H1 (cell line): ENCODE data around the gene TMEM174. TPM values are rescaled to one million over a fixed set of nuclear protein-coding genes. Genes with fewer than 3 reads are reported as not detected.

Experiments used
- CTCF ChIA-PET: fragments of 300-600 bp; sonication (Branson Sonifier 250); formaldehyde crosslinking; loops from one replicate; lab custom pipeline; 2021; ENCODE audit not compliant: partially characterized antibody; lab: Charles Lee
- POLR2A ChIA-PET: fragments of 300-600 bp; sonication (Branson Sonifier 250); formaldehyde crosslinking; loops from one replicate; lab custom pipeline; 2021; ENCODE audit warnings: inconsistent platforms; ENCODE audit not compliant: partially characterized antibody; lab: Charles Lee
- DNase-seq, 2 experiments: peaks; one replicate each; pipeline versions ENCODE4 v3.0.0 to v3.0.0-alpha.2; 2010 to 2022; ENCODE audit warnings: low spot score in 2 of 2, low read depth in 1 of 2, mixed read lengths in 1 of 2
- FAIRE-seq: peaks from 2 replicates; lab custom pipeline; 2011; peaks lifted over from hg19 to GRCh38; lab: Jason Lieb, UNC
- H2AFZ ChIP-seq: 2 replicates; pipeline ENCODE4 v1.8.1; 2012; ENCODE audit warnings: low read length, inconsistent platforms
- H2AK5ac ChIP-seq: 2 replicates; pipeline ENCODE4 v1.6.1; 2013; ENCODE audit warnings: low read depth, low read length
- H2BK120ac ChIP-seq: replicated peaks from 2 replicates; pipeline ENCODE3; 2013; ENCODE audit warnings: low read depth, low read length, inconsistent platforms
- H2BK12ac ChIP-seq: 2 replicates; pipeline ENCODE4 v1.6.1; 2013; ENCODE audit warnings: low read depth, low read length
- H2BK15ac ChIP-seq: 2 replicates; pipeline ENCODE4 v1.6.1; 2013; ENCODE audit warnings: low read length
- H2BK20ac ChIP-seq: 2 replicates; pipeline ENCODE4 v1.6.1; 2013; ENCODE audit warnings: low read length
- H2BK5ac ChIP-seq: 2 replicates; pipeline ENCODE4 v1.6.1; 2013; ENCODE audit warnings: low read depth, low read length
- H3K14ac ChIP-seq: 2 replicates; pipeline ENCODE4 v1.6.1; 2013; ENCODE audit warnings: inconsistent platforms; ENCODE audit not compliant: insufficient read length
- H3K18ac ChIP-seq: 2 replicates; pipeline ENCODE4 v1.6.1; 2013; ENCODE audit warnings: low read length; ENCODE audit errors: extremely low read depth
- H3K23ac ChIP-seq: 2 replicates; pipeline ENCODE4 v1.6.1; 2013; ENCODE audit warnings: inconsistent platforms; ENCODE audit not compliant: insufficient read length
- H3K23me2 ChIP-seq: 2 replicates; pipeline ENCODE4 v1.6.1; 2013; ENCODE audit warnings: low read depth, low read length
- H3K27ac ChIP-seq: 2 replicates; pipeline ENCODE4 v1.6.1; 2011; ENCODE audit warnings: low read depth, low read length, inconsistent platforms
- H3K27me3 ChIP-seq, 4 experiments: replicated peaks in 1 of 4; 1 replicate in 1 of 4; 2 replicates in 3 of 4; pipeline versions ENCODE4 v1.6.1 to v1.8.1; 2011 to 2013; ENCODE audit warnings: low read length in 3 of 4, mild to moderate bottlenecking in 3 of 4, inconsistent platforms in 2 of 4, mixed read lengths in 2 of 4, moderate library complexity in 1 of 4; ENCODE audit not compliant: control insufficient read depth in 3 of 4, insufficient read depth in 3 of 4; ENCODE audit errors: extremely low read depth in 1 of 4
- H3K36me3 ChIP-seq, 4 experiments: 2 replicates each; pipeline versions ENCODE4 v1.6.1 to v1.8.1; 2011 to 2013; ENCODE audit warnings: mild to moderate bottlenecking in 4 of 4, low read length in 3 of 4, moderate library complexity in 2 of 4, control low read depth in 1 of 4, inconsistent platforms in 1 of 4; ENCODE audit not compliant: insufficient read depth in 4 of 4, control insufficient read depth in 2 of 4
- H3K4ac ChIP-seq: replicated peaks from 2 replicates; pipeline ENCODE3; 2013; ENCODE audit warnings: low read length, low read depth, mixed read lengths, inconsistent platforms; ENCODE audit not compliant: insufficient read length
- H3K4me1 ChIP-seq, 4 experiments: replicated peaks in 1 of 4; 1 replicate in 1 of 4; 2 replicates in 3 of 4; pipeline versions ENCODE4 v1.6.1 to v1.8.1; 2011 to 2013; ENCODE audit warnings: low read length in 3 of 4, inconsistent platforms in 2 of 4, mixed read lengths in 1 of 4; ENCODE audit not compliant: insufficient read depth in 4 of 4, control insufficient read depth in 3 of 4
- H3K4me2 ChIP-seq, 2 experiments: 2 replicates each; pipeline versions ENCODE4 v1.6.1 to v1.8.1; 2011 to 2013; ENCODE audit warnings: low read depth in 2 of 2, low read length in 2 of 2, control low read depth in 1 of 2, inconsistent platforms in 1 of 2, mild to moderate bottlenecking in 1 of 2; ENCODE audit not compliant: insufficient read depth in 1 of 2
- H3K4me3 ChIP-seq, 4 experiments: fragments of 200-600, 300-600 bp in 1 of 4; sonication (generic), shearing (Covaris generic), sonication (Bioruptor Twin) in 1 of 4; 2 replicates each; pipeline versions ENCODE4 v1.5.1 to v1.8.1; 2011 to 2016; ENCODE audit warnings: low read length in 4 of 4, low read depth in 3 of 4, control low read depth in 2 of 4, inconsistent platforms in 2 of 4, mild to moderate bottlenecking in 2 of 4, mixed read lengths in 1 of 4, moderate library complexity in 1 of 4; ENCODE audit not compliant: insufficient read depth in 2 of 4; ENCODE audit errors: extremely low read depth in 1 of 4
- H3K56ac ChIP-seq: replicated peaks from 2 replicates; pipeline ENCODE3; 2013; ENCODE audit warnings: low read depth, mild to moderate bottlenecking, mixed read lengths, low read length, inconsistent platforms; ENCODE audit not compliant: insufficient read length
- H3K79me1 ChIP-seq: 2 replicates; pipeline ENCODE4 v1.6.1; 2013; ENCODE audit warnings: low read depth, low read length, control low read depth
- H3K79me2 ChIP-seq, 2 experiments: 2 replicates each; pipeline versions ENCODE4 v1.6.1 to v1.8.1; 2012 to 2013; ENCODE audit warnings: low read length in 2 of 2, mild to moderate bottlenecking in 2 of 2, inconsistent platforms in 1 of 2; ENCODE audit not compliant: insufficient read depth in 2 of 2, control insufficient read depth in 1 of 2
- H3K9ac ChIP-seq, 4 experiments: replicated peaks in 1 of 4; 1 replicate in 1 of 4; 2 replicates in 3 of 4; pipeline versions ENCODE4 v1.6.1 to v1.8.1; 2011 to 2013; ENCODE audit warnings: low read depth in 3 of 4, low read length in 3 of 4, control low read depth in 2 of 4, mild to moderate bottlenecking in 2 of 4, moderate library complexity in 2 of 4, inconsistent platforms in 1 of 4; ENCODE audit errors: extremely low read depth in 1 of 4
- H3K9me3 ChIP-seq, 2 experiments: 2 replicates each; pipeline versions ENCODE4 v1.6.1 to v1.8.1; 2012 to 2013; ENCODE audit warnings: mild to moderate bottlenecking in 2 of 2, moderate library complexity in 2 of 2, control low read depth in 1 of 2, inconsistent platforms in 1 of 2, low read depth in 1 of 2, low read length in 1 of 2, mixed read lengths in 1 of 2; ENCODE audit not compliant: insufficient read depth in 2 of 2
- H4K20me1 ChIP-seq, 2 experiments: replicated peaks in 1 of 2; 2 replicates each; pipeline versions ENCODE3 to v1.8.1; 2011 to 2013; ENCODE audit warnings: inconsistent platforms in 2 of 2, low read length in 2 of 2, mild to moderate bottlenecking in 1 of 2; ENCODE audit not compliant: insufficient read depth in 2 of 2, control insufficient read depth in 1 of 2
- H4K5ac ChIP-seq: 2 replicates; pipeline ENCODE4 v1.6.1; 2013; ENCODE audit warnings: low read length, low read depth, mixed read lengths, inconsistent platforms; ENCODE audit not compliant: insufficient read length
- H4K8ac ChIP-seq: 2 replicates; pipeline ENCODE4 v1.8.0; 2013; ENCODE audit warnings: mild to moderate bottlenecking, moderate library complexity, low read length, inconsistent platforms; ENCODE audit not compliant: insufficient read depth; ENCODE audit errors: extremely low read depth
- H4K91ac ChIP-seq: replicated peaks from 2 replicates; pipeline ENCODE3; 2013; ENCODE audit warnings: low read length, mixed read lengths, inconsistent platforms; ENCODE audit not compliant: insufficient read length
- BCL11A ChIP-seq, 2 experiments: IDR thresholded peaks; one replicate each; pipeline ENCODE4 v1.6.1; 2011; ENCODE audit warnings: low read depth in 2 of 2, low read length in 2 of 2, mild to moderate bottlenecking in 2 of 2
- EGR1 ChIP-seq: IDR thresholded peaks from 2 replicates; pipeline ENCODE4 v1.6.1; 2011; ENCODE audit warnings: low read depth, low read length, borderline replicate concordance
- JUN ChIP-seq: IDR thresholded peaks from 2 replicates; pipeline ENCODE4 v1.6.1; 2011; ENCODE audit warnings: low read depth, mild to moderate bottlenecking, improper control_type of control experiment, low read length
- MAX ChIP-seq: IDR thresholded peaks from 2 replicates; pipeline ENCODE4 v1.6.1; 2012; ENCODE audit warnings: inconsistent platforms
- POLR2AphosphoS5 ChIP-seq: IDR thresholded peaks from 2 replicates; pipeline ENCODE4 v1.6.1; 2011; ENCODE audit warnings: low read depth, low read length
- RXRA ChIP-seq: IDR thresholded peaks from 2 replicates; pipeline ENCODE4 v1.6.1; 2011; ENCODE audit warnings: low read depth, mild to moderate bottlenecking, low read length, moderate library complexity; ENCODE audit not compliant: insufficient read depth
- TAF7 ChIP-seq: optimal IDR thresholded peaks from 2 replicates; pipeline ENCODE3; 2011; ENCODE audit warnings: low read depth, mild to moderate bottlenecking, inconsistent platforms, low read length, moderate library complexity, borderline replicate concordance
- YY1 ChIP-seq: IDR thresholded peaks from 2 replicates; pipeline ENCODE4 v1.6.1; 2011; ENCODE audit warnings: low read depth, mild to moderate bottlenecking, low read length
- ZNF274 ChIP-seq: IDR thresholded peaks from 2 replicates; pipeline ENCODE4 v1.7.0; 2012; ENCODE audit warnings: low read length, borderline replicate concordance; ENCODE audit errors: extremely low read depth
- WGBS, 2 experiments: shearing (Covaris generic) in 1 of 2; methylation state at CpG; one replicate each; pipeline versions ENCODE4 v1.1.6 to v1.1.7; 2013 to 2015; ENCODE audit warnings: low lambda C conversion rate in 2 of 2, mixed read lengths in 2 of 2, inconsistent platforms in 1 of 2, low coverage in 1 of 2, missing lambda C conversion rate in 1 of 2; ENCODE audit not compliant: insufficient replicate concordance in 2 of 2, insufficient coverage in 1 of 2, insufficient read length in 1 of 2; ENCODE audit errors: extremely low coverage in 1 of 2, missing lambda C conversion rate in 1 of 2; 5-methylcytosine and 5-hydroxymethylcytosine counted together
- polyA plus RNA-seq, 7 experiments: library from polyadenylated mRNA; depleted of rRNA in 3 of 7; stranded (reverse) in 5 of 7; unstranded in 2 of 7; fragments of >200 nt in 5 of 7; fragments of 200-250 nt in 2 of 7; gene quantifications; 1 replicate in 5 of 7; 2 replicates in 1 of 7; 4 replicates in 1 of 7; pipeline versions ENCODE4 v1.2.1 to v1.2.3, GENCODE V29; 2011 to 2013; ENCODE audit warnings: missing spikeins in 2 of 7, mixed read lengths in 2 of 7
- total RNA-seq: library from RNA; stranded (reverse); fragmentation: NEBNext Ultra II Directional; extraction: Animal tissue kit (Norgen Biotek cat#: 25700); gene quantifications from 2 replicates; pipeline ENCODE4 v1.2.1, GENCODE V29; 2021

Gene TMEM174
- total and polyA plus RNA-seq, 2 of the 8 experiments (the other 6 are each of a cell fraction or from before 2014, with no cell fraction given), result not detected

GRCh38 chr5:73197637-73198257 is 24.8 kb downstream of the TMEM174 start:
- H2BK120ac ChIP-seq, result no peak overlapping the region
- H3K27me3 ChIP-seq, result peaks cover 0 to 8% (median 5%) of the 10 kb centered on the region in 4 experiments; a peak in 3 of 7 replicates
- no peak for DNase-seq
- ChIA-PET CTCF (interaction anchor here (0.9 to 2.0 kb wide), 3 partner anchors 27 to 253 kb away, joined by 3 to 4 read pairs (median 3); no protein-coding TSS in a partner anchor), POLR2A (no interaction called here)
- no peak overlapping the region for H3K9ac ChIP-seq
- 89% methylated on average over 8 of the region's 8 CpGs; no CpG with 5 or more reads in 1 of the 2 experiments for WGBS, 2 experiments
- no peak overlapping the region for H2AFZ ChIP-seq
- H3K4ac ChIP-seq, result no peak overlapping the region
- no peak overlapping the region for H3K4me2 ChIP-seq
- H3K56ac ChIP-seq, result no peak overlapping the region
- H3K23ac ChIP-seq, result no peak overlapping the region
- no peaks in the 10 kb centered on the region for H4K20me1 ChIP-seq
- H2AK5ac ChIP-seq, result no peak overlapping the region
- no peak overlapping the region for H2BK5ac ChIP-seq
- no peaks in the 10 kb centered on the region for H3K79me1 ChIP-seq
- H2BK20ac ChIP-seq, result no peak overlapping the region
- H3K9me3 ChIP-seq, result no peaks in the 10 kb centered on the region
- H4K5ac ChIP-seq, result no peak overlapping the region
- H3K36me3 ChIP-seq, result no peaks in the 10 kb centered on the region
- H3K27ac ChIP-seq, result no peak overlapping the region
- no peaks in the 10 kb centered on the region for H3K23me2 ChIP-seq
- H3K4me1 ChIP-seq, result peaks cover 0 to 4% (median 2%) of the 10 kb centered on the region in 4 experiments; a peak in 3 of 7 replicates
- no peak overlapping the region for H2BK12ac ChIP-seq
- H3K14ac ChIP-seq, result no peak overlapping the region
- no peak overlapping the region for H4K91ac ChIP-seq
- H3K18ac ChIP-seq, result no peak overlapping the region
- H4K8ac ChIP-seq, result no peak overlapping the region
- no peak overlapping the region for H2BK15ac ChIP-seq
- H3K4me3 ChIP-seq, result no peak overlapping the region
- no peak for TF ChIP-seq RXRA
- no peak for TF ChIP-seq TAF7
- no peak for TF ChIP-seq ZNF274
- no peak for TF ChIP-seq BCL11A (IDR thresholded peaks at IDR 0.05; ENCODE audit: low read depth in 2 of 2, low read length in 2 of 2)
- TF ChIP-seq EGR1, result no peak
- no peak for TF ChIP-seq YY1
- TF ChIP-seq POLR2AphosphoS5, result no peak
- TF ChIP-seq MAX, result no peak
- TF ChIP-seq JUN, result no peak
- H3K79me2 ChIP-seq, result no peaks in the 10 kb centered on the region
- no peak for FAIRE-seq
